ENCODE results near the gene SIVA1. TPM values are rescaled to one million over a fixed set of nuclear protein-coding genes. Genes with fewer than 3 reads are reported as not detected.

Gene SIVA1
- total and polyA plus RNA-seq, 2 donors (not counting 1 experiment from before 2014, with no cell fraction given), result 50.7 to 123 TPM

GRCh38 chr14:104788873-104789663 is 36.1 kb downstream of the SIVA1 start:
- H3K9me3 Mint-ChIP-seq (ENCODE audit: insufficient read depth), result no peaks in the 10 kb centered on the region
- H3K9ac ChIP-seq (ENCODE audit: low read length), result no peak overlapping the region
- ChIA-PET POLR2A (no interaction called here), CTCF (interaction anchor here (0.6 to 1.3 kb wide), 2 partner anchors 19 to 196 kb away, joined by 4 read pairs; no protein-coding TSS in a partner anchor)
- DNase-seq (no peak), ATAC-seq (ENCODE audit: low read depth) (no peak)
- WGBS (ENCODE audit: insufficient coverage), result 94% methylated on average over 39 of the region's 39 CpGs
- H3K4me2 ChIP-seq (replicated peaks; ENCODE audit: low read depth, low read length, poor library complexity, severe bottlenecking), result no peak overlapping the region
- no peak overlapping the region for H3K27ac Mint-ChIP-seq
- H3K4me1 Mint-ChIP-seq, result peaks cover 18% of the 10 kb centered on the region
- no peaks in the 10 kb centered on the region for H3K27me3 Mint-ChIP-seq
- no peaks in the 10 kb centered on the region for H3K27me3 ChIP-seq (replicated peaks in 1 of 4; ENCODE audit: control extremely low read depth in 1 of 4, control insufficient read depth in 3 of 4, insufficient read depth in 4 of 4, low read length in 3 of 4)
- H3K4me3 Mint-ChIP-seq, result no peak overlapping the region
- H3K9me3 ChIP-seq (ENCODE audit: control extremely low read depth in 1 of 3, control insufficient read depth in 2 of 3, insufficient read depth in 1 of 3, low read length in 2 of 3), result no peaks in the 10 kb centered on the region
- no peak overlapping the region for H2AFZ ChIP-seq (ENCODE audit: insufficient read depth, low read depth, low read length, poor library complexity, severe bottlenecking)
- H3K27ac ChIP-seq (ENCODE audit: low read length in 2 of 2), result no peak overlapping the region
- H3K36me3 ChIP-seq (replicated peaks in 1 of 2; ENCODE audit: control extremely low read depth in 1 of 2, control insufficient read depth in 1 of 2, extremely low read depth in 1 of 2, insufficient read depth in 2 of 2, low read length in 1 of 2), result peaks cover 0 to 33% of the 10 kb centered on the region in 2 experiments
- H3K79me2 ChIP-seq (ENCODE audit: control insufficient read depth, insufficient read depth, low read length), result peaks cover 91% of the 10 kb centered on the region
- intact Hi-C loops (cut with micrococcal nuclease), result no loop called here
- no peak for TF ChIP-seq EZH2 (IDR thresholded peaks at IDR 0.05; ENCODE audit: borderline replicate concordance, insufficient read depth, low read depth, low read length, poor library complexity, severe bottlenecking)
- TF ChIP-seq, protein P1, sequence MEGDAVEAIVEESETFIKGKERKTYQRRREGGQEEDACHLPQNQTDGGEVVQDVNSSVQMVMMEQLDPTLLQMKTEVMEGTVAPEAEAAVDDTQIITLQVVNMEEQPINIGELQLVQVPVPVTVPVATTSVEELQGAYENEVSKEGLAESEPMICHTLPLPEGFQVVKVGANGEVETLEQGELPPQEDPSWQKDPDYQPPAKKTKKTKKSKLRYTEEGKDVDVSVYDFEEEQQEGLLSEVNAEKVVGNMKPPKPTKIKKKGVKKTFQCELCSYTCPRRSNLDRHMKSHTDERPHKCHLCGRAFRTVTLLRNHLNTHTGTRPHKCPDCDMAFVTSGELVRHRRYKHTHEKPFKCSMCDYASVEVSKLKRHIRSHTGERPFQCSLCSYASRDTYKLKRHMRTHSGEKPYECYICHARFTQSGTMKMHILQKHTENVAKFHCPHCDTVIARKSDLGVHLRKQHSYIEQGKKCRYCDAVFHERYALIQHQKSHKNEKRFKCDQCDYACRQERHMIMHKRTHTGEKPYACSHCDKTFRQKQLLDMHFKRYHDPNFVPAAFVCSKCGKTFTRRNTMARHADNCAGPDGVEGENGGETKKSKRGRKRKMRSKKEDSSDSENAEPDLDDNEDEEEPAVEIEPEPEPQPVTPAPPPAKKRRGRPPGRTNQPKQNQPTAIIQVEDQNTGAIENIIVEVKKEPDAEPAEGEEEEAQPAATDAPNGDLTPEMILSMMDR (IDR thresholded peaks at IDR 0.05), result no peak
- peaks cover 100% of the 10 kb centered on the region for H4K20me1 ChIP-seq (ENCODE audit: control insufficient read depth, insufficient read depth, low read length, poor library complexity, severe bottlenecking)
- no peak overlapping the region for H3K4me3 ChIP-seq (ENCODE audit: control extremely low read depth in 1 of 5, extremely low read depth in 1 of 5, insufficient read depth in 1 of 5, low read depth in 2 of 5, low read length in 4 of 5)
- peaks cover 12 to 29% of the 10 kb centered on the region in 2 donors for H3K4me1 ChIP-seq (ENCODE audit: control insufficient read depth in 2 of 2, insufficient read depth in 2 of 2, low read length in 2 of 2)
